Occipital lobe (tissue), 2 donors: ENCODE results near the gene LEPR. TPM values are rescaled to one million over a fixed set of nuclear protein-coding genes. Genes with fewer than 3 reads are reported as not detected.
"Not testable (repeated sequence)": the region's sequence is repeated elsewhere in the genome, so short reads cannot be mapped to it uniquely, and the experiment has no call there.

ENCODE experiments used
- DNase-seq: peaks from one replicate; lab custom pipeline; 2025; lab: John Stamatoyannopoulos, UW
- total RNA-seq: library from RNA; depleted of rRNA; stranded (reverse); fragments of >200 nt; gene quantifications from one replicate; pipeline ENCODE4 v1.2.3, GENCODE V29; 2014

Gene LEPR, protein sequence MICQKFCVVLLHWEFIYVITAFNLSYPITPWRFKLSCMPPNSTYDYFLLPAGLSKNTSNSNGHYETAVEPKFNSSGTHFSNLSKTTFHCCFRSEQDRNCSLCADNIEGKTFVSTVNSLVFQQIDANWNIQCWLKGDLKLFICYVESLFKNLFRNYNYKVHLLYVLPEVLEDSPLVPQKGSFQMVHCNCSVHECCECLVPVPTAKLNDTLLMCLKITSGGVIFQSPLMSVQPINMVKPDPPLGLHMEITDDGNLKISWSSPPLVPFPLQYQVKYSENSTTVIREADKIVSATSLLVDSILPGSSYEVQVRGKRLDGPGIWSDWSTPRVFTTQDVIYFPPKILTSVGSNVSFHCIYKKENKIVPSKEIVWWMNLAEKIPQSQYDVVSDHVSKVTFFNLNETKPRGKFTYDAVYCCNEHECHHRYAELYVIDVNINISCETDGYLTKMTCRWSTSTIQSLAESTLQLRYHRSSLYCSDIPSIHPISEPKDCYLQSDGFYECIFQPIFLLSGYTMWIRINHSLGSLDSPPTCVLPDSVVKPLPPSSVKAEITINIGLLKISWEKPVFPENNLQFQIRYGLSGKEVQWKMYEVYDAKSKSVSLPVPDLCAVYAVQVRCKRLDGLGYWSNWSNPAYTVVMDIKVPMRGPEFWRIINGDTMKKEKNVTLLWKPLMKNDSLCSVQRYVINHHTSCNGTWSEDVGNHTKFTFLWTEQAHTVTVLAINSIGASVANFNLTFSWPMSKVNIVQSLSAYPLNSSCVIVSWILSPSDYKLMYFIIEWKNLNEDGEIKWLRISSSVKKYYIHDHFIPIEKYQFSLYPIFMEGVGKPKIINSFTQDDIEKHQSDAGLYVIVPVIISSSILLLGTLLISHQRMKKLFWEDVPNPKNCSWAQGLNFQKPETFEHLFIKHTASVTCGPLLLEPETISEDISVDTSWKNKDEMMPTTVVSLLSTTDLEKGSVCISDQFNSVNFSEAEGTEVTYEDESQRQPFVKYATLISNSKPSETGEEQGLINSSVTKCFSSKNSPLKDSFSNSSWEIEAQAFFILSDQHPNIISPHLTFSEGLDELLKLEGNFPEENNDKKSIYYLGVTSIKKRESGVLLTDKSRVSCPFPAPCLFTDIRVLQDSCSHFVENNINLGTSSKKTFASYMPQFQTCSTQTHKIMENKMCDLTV
- 12.8 TPM for total RNA-seq

DNA sequence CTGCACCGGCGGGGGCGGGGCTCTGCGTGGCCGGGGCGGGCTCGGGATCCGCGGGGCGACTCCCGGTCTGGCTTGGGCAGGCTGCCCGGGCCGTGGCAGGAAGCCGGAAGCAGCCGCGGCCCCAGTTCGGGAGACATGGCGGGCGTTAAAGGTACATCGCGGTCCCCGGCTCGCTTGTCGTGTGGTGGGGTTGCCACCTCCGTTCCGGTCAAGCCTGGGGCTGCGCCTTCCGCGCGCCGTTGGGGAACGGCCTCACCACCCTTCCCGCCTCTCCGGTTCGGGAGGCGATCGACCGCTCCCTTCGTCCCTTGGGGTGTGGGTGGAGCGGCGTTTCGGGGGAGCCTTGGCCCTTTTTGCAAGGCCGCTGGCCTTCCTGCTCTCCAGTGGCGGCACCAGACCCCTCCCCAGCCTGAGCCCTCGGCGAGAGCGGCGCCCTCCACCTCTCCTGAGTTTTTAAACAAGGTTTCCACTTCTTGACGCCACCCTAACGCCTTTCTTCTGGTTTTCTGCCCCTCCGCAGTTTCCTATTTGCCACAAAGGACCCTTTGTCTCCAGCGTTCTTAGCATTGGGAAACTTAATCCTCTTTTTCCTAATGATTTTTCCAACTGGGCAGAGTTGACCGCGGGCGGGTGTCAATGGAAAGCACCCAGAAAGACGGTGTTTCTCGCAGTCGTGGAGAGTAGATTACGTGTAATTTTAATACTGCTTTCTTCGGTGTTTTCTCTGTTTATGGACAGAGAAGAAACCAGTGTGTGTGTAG lies at the start of gene LEPR, which contains the start of gene LEPROT:
LEPR (plus strand) TSS at position 79 of the 761 bp plus-strand sequence. CDS start 144,898 bp downstream, outside the sequence.
LEPROT (plus strand) TSS at position 79 of the 761 bp plus-strand sequence; CDS start at position 136, 57 bp downstream.
- no peak for DNase-seq

DNA sequence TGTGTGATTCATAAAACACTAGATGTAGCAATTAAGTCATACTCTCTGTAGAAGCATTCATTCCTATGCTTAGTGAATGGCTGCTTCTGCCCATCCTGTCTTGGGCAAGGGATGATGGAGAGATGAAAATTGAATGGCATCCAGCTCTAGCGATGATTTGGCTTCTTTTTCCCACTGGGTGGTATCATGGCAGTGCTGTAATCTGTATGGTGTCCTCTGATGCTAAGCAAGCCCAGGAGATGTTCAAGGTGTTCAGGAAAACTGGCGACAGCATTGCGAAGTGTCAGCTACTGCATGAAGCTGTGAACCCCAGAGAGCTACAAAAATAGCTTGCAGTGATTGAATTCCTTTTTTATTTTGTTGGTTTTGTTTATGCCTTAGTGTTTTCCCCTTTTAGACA lies 48.9 kb upstream of the LEPR start:
- no peak for DNase-seq

DNA sequence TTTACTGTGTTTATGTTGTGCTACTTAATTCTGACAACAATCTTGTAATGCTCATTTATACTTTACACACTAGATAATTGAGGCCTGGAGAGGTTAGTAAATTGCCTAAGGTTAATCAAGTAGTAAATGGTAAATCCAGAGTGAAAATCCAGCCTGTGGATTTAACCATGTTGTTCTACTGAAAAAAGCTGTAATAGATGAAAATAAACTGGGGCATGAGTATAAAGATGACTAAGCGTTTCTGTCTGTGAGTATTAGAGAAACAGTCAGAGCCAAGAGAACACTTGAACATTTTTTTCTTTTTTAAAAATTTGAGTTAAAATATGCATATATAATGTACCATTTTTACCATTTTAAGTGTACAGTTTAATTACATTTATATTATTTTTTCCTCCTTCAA lies 47.9 kb upstream of the LEPR start:
- DNase-seq, result no peak

DNA sequence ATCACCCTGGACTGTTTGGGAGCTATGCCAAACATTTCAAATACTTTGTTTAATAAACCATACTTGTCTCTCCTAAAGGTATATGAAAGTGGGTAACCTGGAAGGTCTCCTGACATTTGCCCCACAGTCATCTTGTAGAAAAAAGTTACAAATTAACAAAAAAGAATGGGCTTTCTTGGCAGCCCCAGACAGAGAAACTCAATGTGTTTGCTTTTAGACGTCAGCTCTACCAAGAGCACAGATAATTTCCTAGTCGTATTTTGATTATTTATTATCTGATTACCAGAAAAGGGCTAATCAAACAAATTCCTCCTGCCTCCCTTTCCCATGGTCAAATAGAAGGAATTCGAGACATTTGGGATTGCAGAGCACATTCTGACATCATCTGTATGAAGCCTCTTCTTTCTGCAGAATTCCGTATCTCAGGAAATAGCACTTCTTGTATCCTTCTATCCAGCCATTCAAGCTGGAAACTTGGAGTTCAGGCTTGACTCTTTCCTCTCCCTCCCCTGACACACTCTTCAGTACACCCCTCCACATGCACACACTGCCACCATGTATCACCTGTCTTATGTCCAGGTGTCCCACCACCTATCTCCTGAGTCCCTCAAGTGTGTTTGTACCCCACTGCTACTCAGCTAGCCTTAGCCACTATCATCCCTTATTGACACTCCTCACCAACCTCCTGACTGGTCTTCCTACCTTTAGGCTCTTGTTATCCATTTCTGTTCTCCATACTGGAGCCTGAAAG lies 42.8 kb upstream of the LEPR start:
- DNase-seq, result no peak

DNA sequence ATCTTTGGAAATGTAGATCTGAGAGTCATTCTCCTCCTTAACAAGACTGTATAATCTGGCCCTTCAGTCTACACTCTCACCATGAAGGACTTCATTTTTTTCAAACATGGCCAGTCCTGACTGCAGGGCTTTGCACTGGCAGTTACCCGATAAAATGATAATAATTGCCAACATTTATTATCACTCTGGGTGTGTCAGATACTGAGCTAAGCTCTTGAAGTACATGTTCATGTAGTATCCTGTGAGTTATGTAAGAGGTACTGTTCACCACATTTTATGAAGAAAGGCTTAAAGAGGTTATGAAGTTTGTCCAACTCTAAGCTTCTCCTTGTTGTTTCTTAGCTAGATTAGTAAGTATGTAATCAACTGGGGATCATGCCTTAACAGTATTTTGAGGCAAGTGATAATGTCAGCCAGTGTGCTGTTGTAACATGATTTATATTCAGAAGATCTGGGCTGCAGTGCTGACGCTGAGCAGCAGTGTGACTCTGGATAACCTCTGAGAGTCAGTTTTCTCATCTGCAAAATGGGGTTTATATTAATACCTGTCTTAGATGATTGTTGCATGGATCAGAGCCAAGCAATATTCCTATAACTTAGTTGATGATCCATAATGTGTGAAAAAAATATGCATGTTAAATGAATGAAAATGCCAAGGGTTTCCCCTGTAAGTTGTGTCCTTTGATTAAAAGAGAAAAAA lies 42.1 kb upstream of the LEPR start:
- DNase-seq, result no peak

DNA sequence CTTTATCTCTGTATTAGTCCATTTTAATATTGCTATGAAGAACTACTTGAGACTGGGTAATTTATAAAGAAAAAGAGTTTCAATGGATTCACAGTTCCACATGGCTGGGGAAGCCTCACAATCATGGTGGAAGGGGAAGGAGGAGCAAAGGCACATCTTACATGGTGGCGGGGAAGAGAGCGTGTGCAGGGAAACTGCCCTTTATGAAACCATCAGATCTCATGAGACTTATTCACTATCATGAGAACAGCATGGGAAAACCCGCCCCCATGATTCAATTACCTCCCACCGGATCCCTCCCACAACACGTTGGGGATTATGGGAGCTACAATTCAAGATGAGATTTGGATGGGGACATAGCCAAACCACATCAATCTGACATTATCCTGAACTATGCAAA lies 36.0 kb upstream of the LEPR start:
- DNase-seq, result not testable (repeated sequence)

DNA sequence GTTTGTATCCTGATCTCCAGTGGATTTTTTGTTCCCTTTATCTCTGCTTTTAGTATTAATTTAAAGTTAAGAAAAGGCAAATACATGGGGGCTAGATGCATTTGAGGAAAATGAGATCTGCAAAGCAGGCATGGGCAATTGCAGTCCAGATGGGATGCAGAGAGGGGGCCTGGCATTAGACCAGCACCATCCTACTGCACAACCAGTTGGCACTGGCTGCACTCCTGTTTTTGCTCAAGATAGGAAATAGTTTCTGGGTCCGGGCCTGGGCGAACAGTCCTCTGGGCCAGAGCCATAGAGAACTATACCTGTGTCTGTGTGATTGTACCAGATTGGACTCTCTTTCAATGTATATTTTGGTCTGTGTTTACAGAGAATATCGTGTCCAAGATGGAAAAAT lies 34.0 kb upstream of the LEPR start:
- no peak for DNase-seq

DNA sequence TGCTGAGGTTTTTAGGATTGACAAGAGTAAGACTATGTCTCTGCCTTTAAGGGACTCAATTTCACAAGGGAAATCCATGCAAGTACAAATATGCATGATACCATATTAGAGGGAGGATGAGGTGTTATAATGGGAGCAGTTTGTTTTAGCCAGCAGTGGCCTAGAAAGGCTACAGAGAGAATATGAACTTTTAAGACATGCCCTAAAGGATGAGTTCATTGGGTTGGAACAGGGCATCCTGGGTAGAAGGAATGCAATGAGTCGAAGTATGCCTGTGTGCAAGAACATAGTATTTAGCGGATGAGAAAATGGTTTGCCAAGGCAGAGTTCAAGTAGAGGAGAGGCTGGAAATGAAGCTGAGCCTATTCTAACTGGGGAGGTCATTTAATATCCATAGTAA lies 32.6 kb upstream of the LEPR start:
- DNase-seq, result no peak

DNA sequence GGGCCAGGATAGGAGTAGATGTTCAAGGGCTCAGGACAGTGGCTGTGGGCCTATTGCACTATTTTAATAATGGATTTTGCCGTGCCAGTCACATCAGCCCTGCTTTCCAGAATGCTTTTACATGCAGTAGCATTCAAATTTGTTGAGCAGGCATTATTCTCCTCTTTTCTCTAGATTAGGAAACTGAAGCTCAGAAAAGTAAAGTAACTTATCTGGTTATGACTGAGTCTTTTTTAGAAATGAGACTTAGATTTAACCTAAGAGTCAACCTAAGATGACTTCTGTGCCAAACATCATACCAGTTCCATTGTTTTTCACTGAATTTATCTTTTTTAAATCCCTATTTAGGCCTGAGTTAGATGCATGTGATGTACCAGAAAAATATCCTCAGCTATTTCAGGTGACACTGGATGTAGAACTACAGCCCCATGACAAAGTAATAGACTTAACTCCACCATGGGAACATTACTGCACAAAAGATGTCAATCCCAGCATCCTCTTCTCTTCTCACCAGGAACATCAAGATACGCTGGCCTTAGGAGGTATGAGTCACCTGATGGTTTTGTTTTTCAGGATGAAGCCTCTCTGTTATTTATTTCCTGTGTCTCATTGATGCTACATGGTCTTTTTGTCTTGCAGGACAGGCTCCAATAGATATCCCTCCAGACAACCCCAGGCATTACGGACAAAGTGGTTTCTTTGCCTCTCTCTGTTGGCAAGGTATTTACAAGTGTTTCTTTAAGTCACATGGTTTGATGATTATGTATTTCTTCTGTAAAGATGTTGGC lies 31.4 kb upstream of the LEPR start:
- DNase-seq, result no peak

DNA sequence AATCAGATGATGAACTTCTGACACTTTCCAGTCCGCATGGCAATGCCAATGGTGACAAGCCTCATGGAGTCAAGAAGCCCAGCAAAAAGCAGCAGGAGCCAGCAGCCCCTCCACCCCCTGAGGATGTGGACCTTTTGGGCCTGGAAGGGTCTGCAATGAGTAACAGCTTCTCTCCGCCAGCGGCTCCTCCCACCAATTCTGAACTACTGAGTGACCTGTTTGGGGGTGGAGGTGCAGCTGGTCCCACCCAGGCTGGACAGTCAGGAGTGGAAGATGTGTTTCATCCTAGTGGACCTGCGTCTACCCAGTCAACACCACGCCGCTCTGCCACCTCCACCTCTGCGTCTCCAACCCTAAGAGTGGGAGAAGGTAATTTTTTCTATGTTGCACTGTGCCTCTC lies 28.0 kb upstream of the LEPR start:
- no peak for DNase-seq

DNA sequence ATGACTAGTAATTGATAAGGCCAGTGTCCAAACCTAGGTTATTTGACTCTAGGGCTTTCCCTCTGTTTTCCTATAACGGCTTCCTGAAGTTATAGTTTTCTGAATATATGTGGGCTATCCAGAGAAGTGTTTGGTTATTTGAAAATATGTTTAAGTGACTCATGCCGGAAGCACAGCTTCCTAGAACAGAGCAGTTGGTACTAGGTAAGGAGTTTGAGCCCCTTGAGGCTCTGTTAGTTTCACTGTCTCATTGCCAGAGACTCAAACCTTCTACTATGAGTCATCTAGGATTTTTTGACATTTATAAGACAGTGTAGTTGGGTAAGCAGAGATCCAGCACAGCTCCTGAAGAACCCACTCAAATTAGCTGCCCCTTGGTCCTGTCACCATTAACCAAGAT lies 27.1 kb upstream of the LEPR start:
- DNase-seq, result no peak

DNA sequence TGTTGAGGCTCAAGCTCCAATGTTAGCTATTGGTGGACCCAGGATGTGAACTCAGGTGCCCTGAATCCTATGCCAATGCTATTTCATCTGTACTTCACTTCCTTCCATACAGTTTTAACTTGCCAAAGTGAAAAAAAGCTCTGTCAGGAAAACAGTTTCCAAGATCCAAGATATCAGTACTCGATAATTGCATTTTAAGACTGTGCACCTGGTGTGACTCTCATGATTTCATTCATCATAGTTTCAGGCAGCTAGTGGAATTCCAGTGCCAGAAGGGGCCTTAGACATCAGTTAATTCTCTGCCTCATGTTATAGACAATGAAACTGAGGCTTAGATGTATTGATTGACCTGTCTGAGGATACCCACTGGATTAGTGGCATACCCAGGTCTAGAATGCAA lies 26.5 kb upstream of the LEPR start:
- no peak for DNase-seq

DNA sequence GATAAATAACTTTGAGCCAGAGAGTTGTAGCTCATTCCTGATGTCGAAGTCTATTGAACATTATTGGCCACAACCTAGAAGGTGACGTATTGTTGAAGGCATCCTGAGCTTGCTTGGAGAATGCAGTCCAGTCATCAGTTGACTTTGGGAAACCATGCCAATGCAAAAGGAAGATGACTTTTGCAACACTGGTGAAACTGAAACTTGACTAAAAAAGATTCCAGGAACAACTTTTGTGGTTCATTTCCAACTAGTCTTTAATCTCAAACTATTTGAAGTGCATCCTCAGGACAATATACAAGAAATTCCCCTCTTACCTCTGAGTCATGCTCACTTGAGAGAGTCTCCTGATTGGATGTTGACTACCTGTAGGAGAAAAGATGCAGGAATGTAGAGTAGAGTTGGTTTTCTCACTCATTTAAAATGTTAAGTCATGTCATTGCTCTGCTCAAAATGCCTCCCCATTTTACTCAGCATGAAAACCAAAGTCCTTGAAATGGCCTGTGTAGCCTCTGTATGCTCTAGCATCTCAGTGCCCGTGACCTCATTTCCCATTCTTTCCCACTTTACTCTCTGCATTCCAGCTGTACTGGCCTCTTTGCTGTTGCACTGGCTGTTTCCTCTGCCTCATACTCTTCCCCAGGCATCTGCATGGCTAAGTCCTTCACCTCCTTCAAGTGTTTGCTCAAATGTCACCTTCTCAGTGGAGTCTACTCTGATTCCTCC lies 24.4 kb upstream of the LEPR start:
- no peak for DNase-seq

DNA sequence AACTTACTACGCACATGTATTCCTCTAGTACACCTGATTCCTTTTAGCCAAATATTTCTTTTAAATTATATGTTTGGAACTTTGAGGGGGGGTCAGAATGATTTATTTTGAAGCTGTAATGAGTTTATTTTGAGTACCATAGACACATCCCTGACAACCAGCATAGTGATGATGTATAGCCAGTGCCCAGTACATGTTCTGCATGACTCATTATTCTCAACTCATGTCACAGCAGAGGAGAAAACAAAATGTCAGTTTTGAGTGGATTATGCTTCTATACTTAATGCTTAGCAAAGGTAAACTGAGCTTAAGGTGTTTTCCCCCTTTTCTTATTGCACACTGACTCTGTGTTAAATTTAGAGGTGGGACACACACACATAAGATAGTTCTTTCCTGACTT lies 22.4 kb upstream of the LEPR start:
- no peak for DNase-seq

DNA sequence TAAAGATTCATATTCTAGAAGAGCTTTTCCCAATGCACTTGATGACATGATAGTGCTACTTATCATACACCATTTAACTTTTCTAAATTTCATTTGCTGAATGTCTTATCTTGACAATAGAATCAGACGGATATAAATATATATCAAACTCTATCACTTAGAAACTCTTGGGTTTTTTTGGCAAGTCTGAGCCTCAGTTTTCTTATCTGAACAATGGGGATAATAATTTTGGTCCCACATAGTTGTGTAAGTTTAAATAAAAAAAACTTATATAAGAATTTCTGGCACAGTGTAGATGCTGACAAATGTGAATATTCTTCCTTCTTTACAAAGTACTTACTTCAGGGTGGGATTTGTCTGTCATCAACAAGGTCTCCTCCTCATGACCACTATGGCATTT lies 21.5 kb upstream of the LEPR start:
- no peak for DNase-seq

DNA sequence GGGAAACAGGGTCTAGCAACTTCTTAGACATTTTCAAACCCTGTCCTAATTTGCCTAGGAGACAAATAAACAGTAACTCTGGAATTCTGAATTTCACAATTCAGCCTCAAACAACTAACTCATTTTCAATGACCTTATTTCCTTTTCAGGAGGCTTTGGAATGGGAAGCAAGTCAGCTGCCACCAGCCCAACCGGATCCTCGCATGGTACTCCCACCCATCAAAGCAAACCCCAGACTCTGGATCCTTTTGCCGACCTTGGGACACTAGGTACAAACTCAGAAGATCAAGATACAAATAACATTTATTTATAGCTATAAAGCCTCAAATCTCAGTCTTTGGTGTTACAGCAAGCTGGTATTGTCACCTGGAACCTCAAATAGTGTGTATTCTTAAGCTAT lies 18.9 kb upstream of the LEPR start:
- DNase-seq, result no peak

DNA sequence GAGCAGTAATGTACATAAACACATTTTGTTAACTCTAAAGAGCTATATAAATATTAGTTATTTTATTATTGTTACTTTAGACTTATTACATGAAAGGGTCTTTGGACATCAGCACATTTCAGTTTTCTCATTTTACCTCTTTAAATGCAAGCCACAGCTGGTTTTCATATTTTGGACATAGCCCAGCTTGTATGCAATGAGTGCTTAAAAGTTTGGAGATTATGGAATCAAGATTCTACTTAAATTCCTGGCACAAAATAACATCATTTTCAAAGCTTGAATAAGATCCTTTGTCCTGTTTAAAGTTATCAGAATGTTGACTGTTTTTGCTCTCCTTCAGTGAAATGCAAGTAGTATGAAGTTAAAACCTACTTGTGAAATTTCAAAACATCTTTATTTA lies 15.5 kb upstream of the LEPR start:
- no peak for DNase-seq

DNA sequence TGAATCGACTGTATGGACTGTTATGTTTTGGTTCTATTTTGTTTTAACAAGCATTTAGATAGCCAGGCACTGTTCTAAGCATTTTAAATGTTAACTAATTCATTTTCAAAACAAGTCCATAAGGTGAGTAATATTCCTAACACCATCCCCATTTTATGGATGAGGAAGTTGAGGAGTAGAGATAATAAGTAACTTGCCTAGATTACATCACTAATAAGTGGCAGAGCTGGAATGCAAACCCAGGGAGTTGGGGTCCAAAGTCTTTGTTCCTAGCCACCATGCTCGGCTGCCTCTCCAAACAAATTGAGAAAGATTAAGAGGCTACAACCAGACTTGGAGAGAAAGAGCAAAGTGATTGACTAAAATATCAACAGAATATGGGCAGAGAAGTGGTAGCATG lies 12.6 kb upstream of the LEPR start:
- no peak for DNase-seq
